ENCODE results near the gene EHD4. TPM values are rescaled to one million over a fixed set of nuclear protein-coding genes. Genes with fewer than 3 reads are reported as not detected.
A peak's percentile ranks its signal among the peaks of the same experiment; 100 is the strongest.

Gene EHD4
- total and polyA plus RNA-seq, 9 of the 15 experiments (the other 6 are each of a cell fraction or from before 2014, with no cell fraction given): 0.89 to 10.3 (median 6.4) TPM

- no peak overlapping the region for H3K4me3 ChIP-seq
- H4K20me1 ChIP-seq (replicated peaks; ENCODE audit: control insufficient read depth, insufficient read depth, low read length): peaks cover 9% of the 10 kb centered on the region
- ATAC-seq: no peak
- no peak for FAIRE-seq
- H2AFZ ChIP-seq (ENCODE audit: low read depth, low read length): no peak overlapping the region
- H3K9ac ChIP-seq (ENCODE audit: insufficient read depth in 1 of 2, low read depth in 2 of 2, low read length in 2 of 2): no peak overlapping the region
- H3K4me1 ChIP-seq (replicated peaks in 1 of 2; ENCODE audit: control insufficient read depth in 2 of 2, insufficient read depth in 2 of 2, low read length in 2 of 2): peaks cover 0 to 29% of the 10 kb centered on the region in 2 experiments; a peak in 1 of 5 replicates
- no peak overlapping the region for H3K27ac ChIP-seq (ENCODE audit: extremely low read depth, low read depth, low read length)
- no peaks in the 10 kb centered on the region for H3K79me2 ChIP-seq (ENCODE audit: control insufficient read depth, insufficient read depth, low read length)
- peaks cover 5% of the 10 kb centered on the region; the same call in 1 of the 3 replicates for H3K36me3 ChIP-seq (ENCODE audit: control insufficient read depth, insufficient read depth, low read length)
- CTCF ChIA-PET (ENCODE audit: low intra/inter-chr PET ratio): no interaction called here
- in situ Hi-C loops (cut with MboI): no loop called here
- H3K4me2 ChIP-seq (ENCODE audit: insufficient read depth, low read length): no peak overlapping the region
- BruUV-seq (replicated peaks): no TSS peak
- intact Hi-C loops (cut with micrococcal nuclease): no loop called here
- peaks cover 34 to 53% of the 10 kb centered on the region in 2 experiments; a peak in 4 of 5 replicates for H3K27me3 ChIP-seq (ENCODE audit: control insufficient read depth in 2 of 2, insufficient read depth in 2 of 2, low read length in 2 of 2)
- H3K9me1 ChIP-seq (ENCODE audit: control insufficient read depth, insufficient read depth, low read length): no peaks in the 10 kb centered on the region
- H3K9me3 ChIP-seq (replicated peaks; ENCODE audit: control insufficient read depth, insufficient read depth, low read depth, low read length): no peaks in the 10 kb centered on the region
- POLR2A ChIA-PET: interaction anchor here (1.1 to 2.0 kb wide), 3 partner anchors 12 to 73 kb away, joined by 3 to 9 read pairs (median 3); partner anchors contain the start of gene PLA2G4B
- DNase-seq (ENCODE audit: extremely low read depth in 1 of 4, low spot score in 3 of 4): no peak
- 12% methylated on average over 15 of the region's 16 CpGs for WGBS (ENCODE audit: insufficient coverage, low coverage, missing lambda C conversion rate)
- TF ChIP-seq GABPB1 (CRISPR knock-in tag; IDR thresholded peaks at IDR 0.05) (no peak), ZNF165 (CRISPR knock-in tag; IDR thresholded peaks at IDR 0.05; ENCODE audit: borderline replicate concordance) (no peak), KLF10 (CRISPR knock-in tag; IDR thresholded peaks at IDR 0.05) (no peak), CEBPB (tag; IDR thresholded peaks at IDR 0.05) (peak; percentile 92), HOXB6 (CRISPR knock-in tag; IDR thresholded peaks at IDR 0.05; ENCODE audit: borderline replicate concordance) (no peak), POU5F1 (IDR thresholded peaks at IDR 0.05; ENCODE audit: borderline replicate concordance, low read depth, low read length, partially characterized antibody) (no peak), HNRNPLL (IDR thresholded peaks at IDR 0.05; ENCODE audit: low read depth, low read length, poor library complexity, severe bottlenecking) (no peak), SRSF7 (optimal IDR thresholded peaks at IDR 0.05; ENCODE audit: low read depth, low read length) (no peak), POLR2G (IDR thresholded peaks at IDR 0.05; ENCODE audit: low read depth, low read length) (peak; percentile 63), SMAD3 (CRISPR knock-in tag; conservative IDR thresholded peaks at IDR 0.05) (no peak), IRF9 (tag; IDR thresholded peaks at IDR 0.05) (peak; percentile 38; the same call in 1 of the 2 replicates), NFE2L1 (tag; IDR thresholded peaks at IDR 0.05; ENCODE audit: borderline replicate concordance, low read depth) (no peak), DMBX1 (CRISPR knock-in tag; IDR thresholded peaks at IDR 0.05; ENCODE audit: borderline replicate concordance) (no peak), ZNF253 (CRISPR knock-in tag; conservative IDR thresholded peaks at IDR 0.05) (no peak), CEBPG (CRISPR knock-in tag; IDR thresholded peaks at IDR 0.05) (peak; percentile 71), CEBPG (tag; conservative IDR thresholded peaks at IDR 0.05 in 1 of 2, IDR thresholded peaks at IDR 0.05 in 1 of 2) (peak; percentile 77), ADNP (tag; IDR thresholded peaks at IDR 0.05) (no peak), ZNF395 (CRISPR knock-in tag; IDR thresholded peaks at IDR 0.05) (no peak), FOXK1 (CRISPR knock-in tag; IDR thresholded peaks at IDR 0.05; ENCODE audit: borderline replicate concordance) (no peak), ZC3H11A (IDR thresholded peaks at IDR 0.05; ENCODE audit: low read depth, low read length) (no peak)
These were observed 121.7 kb downstream of the EHD4 start for GRCh38 chr15:41850482-41851166.

Measured in K562 (cell line).